CD4-positive, alpha-beta T cell treated with Interleukin-4 for 1 hour (primary cell): ENCODE results near the gene IL1RAPL1.

ENCODE experiments used
- DNase-seq, 2 donors: peaks; one replicate each; pipeline ENCODE4 v3.0.0-alpha.2; 2020 to 2022

Gene IL1RAPL1

DNA sequence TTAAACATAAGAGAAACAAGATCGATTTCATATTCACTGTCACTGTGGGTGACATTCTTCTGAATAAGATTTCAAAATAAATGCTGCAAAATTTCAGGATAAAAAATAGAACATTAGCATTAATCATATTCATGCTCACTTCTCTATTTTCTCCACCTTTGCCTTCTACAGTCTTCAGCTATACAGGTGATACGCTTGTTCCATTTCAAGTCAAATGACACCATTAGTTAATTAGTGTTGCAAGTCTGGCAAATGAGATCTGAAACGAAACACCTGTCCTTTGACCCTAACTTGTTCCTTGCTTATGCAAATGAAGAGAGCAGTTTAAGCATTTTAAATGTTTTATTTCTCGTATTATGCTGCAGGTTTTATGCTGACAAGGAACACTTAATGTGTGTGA is 960.6 kb downstream of the IL1RAPL1 start:
- DNase-seq = no peak

DNA sequence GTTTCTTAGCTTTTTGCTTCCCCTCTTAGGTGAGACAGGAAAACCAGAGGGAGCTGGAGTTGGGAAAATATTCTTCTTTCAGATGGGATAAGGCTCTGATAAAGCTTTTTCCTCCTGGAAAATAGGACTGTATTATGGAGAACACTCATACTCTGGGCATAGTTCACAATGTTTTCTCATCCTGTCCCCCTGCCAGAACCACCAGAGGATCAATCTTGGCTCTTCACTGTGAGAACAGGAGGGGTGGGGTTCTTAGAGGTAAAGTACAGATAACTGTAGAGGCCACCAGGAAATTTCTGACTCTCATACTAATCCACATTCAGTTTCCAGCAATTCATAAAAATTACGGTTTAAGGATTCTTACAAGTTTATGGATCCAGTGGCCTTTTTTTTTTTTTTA is 966.3 kb downstream of the IL1RAPL1 start:
- DNase-seq = no peak

DNA sequence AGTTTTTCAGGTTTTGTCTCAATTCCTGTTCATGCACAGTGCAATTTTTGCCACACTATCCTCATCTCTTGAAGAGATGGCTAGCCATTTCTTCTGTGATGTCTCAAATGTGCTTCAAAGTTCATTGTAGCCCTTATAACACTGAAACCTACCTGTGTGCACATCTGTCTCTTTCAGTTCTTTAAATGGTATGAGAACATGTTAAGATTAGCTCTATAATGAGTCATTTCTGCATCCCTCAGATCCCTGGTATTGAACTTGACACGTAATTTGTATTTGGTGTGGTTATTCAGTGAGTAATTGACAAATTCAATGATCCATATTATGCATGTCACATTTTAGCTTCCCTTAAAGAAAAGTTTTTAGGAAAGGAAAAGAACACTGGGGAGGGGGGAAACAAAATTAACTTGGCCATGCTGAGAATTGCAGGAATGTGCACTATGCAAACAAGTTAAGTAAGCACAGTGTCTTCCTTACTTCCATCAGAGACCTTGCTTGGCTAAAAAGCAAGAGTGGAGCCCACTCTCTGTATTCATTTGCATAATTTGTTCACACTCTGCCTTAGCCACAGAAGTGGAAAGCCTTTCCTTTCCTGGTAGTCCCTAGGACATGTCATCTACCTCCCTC is 968.3 kb downstream of the IL1RAPL1 start:
- DNase-seq = no peak

DNA sequence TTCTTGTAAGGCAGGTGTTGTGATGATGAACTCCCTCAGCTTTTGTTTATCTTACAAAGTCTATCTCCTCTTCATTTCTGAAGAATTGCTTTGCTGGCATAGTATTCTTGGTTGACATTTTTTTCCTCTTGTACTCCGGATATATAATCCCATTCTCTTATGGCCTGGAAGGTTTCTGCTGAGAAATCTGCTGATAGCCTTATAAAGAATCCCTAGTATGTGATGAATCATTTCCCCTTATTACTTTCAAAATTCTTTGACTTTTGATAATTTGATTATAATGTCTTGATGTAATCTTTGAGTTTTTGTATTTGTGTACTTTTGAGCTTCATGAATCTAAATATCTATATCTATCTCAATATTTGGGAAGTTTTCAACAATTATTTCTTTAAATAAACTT is 972.8 kb downstream of the IL1RAPL1 start:
- no peak for DNase-seq

DNA sequence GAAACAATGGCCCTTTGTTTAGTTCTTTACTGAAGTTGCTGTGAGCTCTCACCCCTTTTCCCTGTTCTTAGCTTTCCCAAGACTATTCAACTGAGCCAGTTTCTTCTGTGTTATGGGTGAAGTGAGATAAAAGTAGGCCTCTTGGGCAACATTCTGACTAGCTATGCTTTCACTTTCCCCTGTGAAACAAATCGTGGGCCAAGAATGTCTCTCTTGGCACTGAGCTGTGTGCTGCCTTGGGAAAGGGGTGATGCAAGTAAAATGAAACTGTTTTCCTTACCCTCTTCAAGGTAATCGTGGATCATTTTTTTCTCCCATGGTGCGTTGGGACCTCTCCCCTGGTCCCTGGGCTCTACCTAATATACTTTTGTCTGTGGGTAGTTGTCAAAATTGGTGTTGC is 974.2 kb downstream of the IL1RAPL1 start:
- no peak for DNase-seq

DNA sequence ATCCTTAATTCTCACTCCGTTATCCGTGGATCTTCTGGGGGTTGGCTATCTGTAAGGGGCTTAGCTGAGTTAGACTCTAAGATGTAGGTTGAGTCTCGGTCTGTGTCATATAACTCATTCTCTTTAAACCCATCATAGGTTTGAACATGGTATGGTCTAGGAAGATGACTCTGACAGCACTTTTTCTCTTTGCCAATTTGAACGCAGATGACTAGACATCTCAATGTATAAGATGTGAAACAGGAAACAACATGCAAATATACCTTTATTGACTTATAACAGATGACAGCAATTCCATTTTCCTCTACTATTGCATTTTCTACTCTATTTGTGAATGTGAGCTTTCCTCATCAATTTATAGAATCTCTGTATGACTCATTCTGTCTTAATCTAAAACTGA is 993.3 kb downstream of the IL1RAPL1 start:
- DNase-seq = no peak

DNA sequence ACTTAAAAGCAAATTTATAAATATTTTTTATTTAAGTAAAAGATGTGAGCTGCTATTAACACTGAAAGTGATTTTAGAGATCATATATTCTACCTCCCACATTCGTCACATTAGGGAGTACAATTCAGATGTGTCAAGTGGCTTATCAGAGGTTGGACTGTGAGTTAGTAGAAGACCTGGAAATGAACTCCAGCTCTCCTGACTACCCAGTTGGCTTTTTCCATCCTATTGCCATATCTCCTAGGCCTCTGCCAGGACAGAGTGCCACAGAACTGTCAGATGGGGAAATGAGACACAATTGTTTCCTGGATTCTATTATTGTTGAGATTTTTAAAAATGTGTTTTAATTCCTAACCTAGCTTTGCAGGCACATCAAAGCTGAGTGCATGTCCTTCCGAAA is 994.0 kb downstream of the IL1RAPL1 start:
- DNase-seq = no peak

DNA sequence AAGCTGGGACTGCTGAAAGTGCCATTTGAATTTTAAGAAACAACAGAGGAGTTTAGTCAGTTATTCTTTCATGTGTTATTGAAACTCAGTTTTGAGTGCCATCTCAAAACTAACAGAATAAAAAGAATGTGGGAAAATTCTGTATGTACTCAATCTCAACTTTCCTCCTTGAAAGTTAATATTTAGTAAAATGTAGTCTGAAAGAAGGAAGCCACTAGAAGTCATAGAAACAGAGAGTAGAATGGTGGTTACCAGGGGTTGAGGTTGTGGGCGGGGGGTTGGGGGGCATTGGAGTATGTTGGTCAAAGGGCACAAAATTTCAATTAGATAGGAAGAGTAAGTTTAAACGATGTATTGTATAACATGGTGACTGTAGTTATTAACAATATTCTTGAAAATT is 999.9 kb downstream of the IL1RAPL1 start:
- DNase-seq = no peak

DNA sequence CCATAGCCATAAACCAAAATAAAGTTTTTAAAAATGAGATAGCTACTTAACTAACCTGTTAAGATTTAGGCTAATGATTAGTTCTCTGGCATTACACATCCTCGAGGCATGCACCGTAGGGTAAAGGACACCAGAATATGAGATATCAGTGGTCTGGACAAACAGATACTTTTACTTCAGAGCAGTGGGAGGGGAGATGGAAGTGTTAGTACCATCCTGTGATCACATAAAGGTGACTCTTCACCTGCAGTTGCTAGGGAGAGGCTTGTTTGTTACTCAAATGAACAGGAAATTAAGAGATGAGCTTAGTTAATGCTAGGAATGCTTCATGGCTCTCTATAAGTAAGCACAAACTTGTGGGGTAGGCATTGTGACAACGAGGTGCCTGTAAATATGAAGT is 1003.7 kb downstream of the IL1RAPL1 start:
- DNase-seq = no peak

DNA sequence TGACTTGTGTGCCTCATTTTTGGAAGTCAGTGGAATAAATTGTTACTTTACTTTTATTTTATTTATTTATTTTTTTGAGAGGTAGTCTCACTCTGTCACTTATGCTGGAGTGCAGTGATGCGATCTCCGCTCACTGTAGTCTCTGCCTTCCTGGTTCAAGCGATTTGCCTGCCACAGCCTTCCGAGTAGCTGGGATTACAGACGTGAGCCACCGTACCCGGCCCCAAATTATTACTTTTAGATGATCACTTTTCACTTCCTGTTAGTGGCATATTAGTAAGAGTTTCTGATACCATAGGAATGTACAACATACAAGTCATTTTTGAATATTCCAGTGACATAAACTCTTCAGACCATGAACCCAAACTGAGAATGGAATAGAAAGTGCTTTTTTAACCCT is 1017.1 kb downstream of the IL1RAPL1 start:
- DNase-seq = no peak

DNA sequence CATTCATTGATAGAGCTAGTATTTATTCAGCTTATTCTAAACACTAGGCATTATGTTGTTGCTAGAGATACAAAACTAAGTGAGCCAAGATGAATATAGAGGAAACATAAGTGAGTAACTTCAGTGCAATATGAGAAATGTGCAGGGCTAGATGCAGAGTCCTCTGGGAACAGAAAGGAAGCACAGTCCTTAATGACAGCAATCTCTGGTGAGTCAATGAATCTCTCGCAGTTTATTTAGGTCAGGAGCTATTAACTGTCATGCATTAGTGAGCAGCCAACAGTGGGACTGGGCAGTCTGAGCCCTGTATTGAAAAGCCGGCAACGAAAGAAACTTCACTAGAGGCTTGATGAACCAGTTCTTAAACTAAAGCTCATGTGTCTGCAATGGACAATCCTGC is 1030.0 kb downstream of the IL1RAPL1 start:
- no peak for DNase-seq

DNA sequence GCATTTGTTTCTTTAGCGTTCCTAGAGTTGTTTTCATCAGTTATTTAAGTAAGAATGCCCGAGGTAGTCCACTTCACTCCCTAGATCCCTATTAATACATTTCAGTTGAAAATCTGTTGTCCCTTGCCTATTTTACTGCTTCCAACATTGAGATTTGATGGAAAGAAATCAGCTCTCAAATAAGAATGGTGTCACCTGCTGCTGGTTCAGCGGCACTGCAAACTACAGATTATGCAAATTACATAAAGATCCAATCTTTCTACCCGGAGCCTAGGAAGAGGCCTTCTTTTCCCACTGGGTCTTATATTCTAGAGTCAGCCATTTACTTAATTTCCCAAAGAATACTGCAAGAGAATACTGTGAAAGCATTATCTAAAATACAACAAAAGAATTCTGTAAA is 1030.5 kb downstream of the IL1RAPL1 start:
- DNase-seq = no peak

DNA sequence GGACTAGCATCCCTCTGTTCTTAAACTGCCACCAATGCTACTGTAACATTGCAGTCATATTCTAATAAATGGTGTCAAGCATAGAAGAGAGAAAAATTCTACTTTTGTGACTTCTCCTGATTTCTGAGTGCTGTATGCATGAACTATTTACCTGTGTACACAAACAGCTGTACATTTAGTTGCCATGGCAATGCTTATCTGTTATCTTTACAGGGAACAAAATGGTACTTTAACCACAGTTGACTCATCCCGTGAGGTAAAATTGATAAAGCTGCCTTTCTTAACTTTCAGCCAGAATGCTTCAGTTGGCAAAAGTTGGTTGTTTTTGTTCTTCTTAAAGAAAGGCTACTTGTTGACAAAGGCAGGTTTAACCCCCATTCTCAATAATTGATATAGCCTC is 1040.6 kb downstream of the IL1RAPL1 start:
- DNase-seq = no peak

DNA sequence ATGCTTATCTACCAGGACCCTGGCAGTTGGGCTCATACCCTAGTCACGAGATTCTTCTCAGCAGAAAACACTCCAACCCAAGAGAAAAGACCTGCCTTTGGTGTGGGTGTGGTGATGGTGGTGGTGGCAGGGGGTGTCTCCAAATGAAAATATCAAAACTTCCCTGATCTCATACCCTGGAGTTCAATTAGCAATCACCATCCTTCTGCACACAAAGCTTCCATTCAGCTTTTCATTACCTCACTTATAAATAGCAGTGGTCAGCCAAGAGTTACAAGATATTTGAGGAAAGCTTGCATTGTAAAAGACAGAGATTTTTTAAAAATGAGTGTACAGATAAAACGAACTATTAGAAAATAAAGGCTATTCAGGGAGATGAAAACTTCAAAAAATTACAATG is 1047.3 kb downstream of the IL1RAPL1 start:
- no peak for DNase-seq

DNA sequence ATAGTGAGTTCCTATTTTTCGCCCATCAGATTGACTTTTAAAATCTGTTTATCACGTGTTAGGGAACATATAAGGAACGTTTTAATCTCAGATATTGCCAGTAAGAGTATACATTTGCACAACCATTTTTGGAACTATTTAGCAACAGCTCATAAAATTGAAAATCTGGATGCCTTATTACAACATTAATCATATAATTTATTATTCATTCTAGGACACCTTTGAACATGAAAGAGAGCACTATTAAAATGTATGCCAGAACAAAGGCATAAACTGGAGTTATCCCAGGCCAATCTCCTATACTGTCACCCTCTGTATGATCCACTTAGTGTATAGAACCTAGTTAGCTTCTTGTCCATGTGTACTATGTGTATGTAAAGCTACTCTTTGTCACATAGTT is 1049.1 kb downstream of the IL1RAPL1 start:
- DNase-seq = no peak

DNA sequence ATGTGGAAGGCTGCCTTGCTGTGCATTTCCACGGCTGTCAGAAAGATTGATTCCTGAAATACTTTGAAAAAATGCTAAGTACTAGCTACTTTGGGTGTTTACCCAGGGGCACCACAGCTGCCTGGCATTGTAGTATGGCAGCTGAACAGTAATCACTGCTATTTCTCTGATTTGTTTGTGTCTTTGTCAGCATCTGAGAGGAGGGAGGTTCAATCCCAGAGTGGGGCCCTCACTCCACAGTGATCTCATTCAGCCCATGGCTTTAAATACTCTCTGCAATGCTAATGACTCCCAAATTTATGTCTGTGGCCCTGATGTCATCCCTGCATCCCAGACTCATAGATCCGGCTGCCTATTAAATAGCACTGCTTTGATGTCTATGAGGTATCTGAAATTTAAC is 1052.9 kb downstream of the IL1RAPL1 start:
- no peak for DNase-seq

DNA sequence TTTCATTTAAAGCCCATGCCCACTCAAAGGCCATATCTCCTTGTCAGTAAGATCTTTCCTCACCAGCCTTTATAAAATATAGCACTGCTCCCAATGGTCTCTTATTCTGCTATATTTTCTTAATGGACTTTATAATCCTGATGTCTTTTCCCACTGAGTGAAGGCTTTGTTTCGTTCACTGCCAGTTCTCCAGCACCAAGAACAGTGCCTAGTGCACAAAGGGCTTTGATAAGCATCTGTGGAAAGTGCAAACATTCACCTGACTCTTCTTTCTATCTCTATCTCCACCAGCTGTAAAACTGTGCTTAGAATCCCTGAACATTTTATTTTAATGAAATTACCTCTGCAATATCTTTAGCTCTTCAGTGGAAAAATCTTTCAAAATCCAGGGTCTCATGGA is 1054.2 kb downstream of the IL1RAPL1 start:
- no peak for DNase-seq

DNA sequence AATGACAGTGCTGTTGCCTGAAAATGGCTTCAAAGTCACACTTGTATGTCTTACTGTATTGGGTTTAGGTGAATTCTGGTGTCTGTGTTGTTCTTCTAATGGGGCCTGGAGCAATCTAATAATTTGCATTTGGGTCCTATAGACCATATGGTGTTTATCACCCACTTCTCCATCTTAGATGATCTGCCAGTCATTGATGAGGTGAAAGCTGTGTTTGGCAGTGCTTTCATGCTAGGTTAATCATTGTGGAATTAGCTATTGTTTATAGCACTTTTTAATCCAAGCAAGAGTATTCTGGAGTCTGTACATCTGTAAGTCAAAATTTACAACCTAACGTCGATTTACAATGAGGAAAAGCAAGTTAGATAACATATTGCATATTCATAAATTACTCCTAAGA is 1055.9 kb downstream of the IL1RAPL1 start:
- no peak for DNase-seq

DNA sequence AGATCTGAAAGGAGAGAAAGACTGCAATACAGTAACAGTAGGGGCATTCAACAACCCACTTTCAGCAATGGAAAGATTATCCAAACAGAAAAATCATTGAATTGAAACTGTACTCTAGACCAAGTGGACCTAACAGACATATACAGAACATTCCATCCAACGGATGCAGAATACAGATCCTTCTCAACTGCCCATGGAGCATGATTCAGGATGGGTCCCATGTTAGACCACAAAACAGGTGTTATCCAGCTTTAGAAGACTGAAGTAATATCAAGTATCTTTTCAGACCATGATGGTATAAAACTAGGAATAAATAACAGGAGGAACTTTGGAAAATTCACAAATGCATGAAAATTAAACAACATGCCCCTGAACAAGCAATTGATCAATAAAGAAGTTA is 1060.9 kb downstream of the IL1RAPL1 start:
- no peak for DNase-seq

DNA sequence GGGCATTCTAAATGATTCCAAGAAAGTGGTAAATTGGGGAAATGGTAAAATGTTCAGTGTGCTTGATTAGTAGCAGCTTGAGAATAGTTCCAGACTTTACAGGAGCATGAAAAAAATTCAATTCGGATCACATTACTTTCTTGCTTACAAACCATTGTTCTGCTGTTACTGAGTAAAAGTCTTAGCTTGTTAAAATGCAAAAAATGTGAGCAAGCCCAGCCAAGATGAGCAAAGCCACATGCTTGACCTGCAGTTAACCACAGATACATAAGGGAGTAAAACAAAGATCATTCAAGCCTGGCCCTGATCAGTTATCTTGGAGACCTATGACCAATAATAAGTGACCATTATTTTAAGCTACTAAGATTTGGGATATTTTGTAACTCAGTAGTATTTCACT is 1065.2 kb downstream of the IL1RAPL1 start:
- DNase-seq = no peak

DNA sequence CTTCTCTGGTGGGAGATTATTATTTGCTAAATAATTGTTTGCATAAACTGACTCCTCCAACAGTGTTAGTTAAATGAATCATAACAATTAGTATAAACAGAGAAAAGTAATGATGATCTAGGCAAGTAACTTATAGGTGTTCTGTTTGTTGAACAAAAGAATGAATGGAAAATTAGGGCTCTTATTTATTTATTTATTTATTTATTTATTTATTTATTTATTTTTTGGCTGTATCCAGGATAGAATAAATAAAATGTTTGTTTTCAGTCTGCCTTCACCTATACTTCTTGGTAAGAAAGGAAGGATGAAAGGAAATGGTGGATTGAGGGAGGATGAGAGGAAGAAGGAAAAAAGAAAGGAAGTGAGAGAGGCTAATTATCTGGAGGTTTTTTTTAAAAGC is 1066.5 kb downstream of the IL1RAPL1 start:
- DNase-seq = no peak

DNA sequence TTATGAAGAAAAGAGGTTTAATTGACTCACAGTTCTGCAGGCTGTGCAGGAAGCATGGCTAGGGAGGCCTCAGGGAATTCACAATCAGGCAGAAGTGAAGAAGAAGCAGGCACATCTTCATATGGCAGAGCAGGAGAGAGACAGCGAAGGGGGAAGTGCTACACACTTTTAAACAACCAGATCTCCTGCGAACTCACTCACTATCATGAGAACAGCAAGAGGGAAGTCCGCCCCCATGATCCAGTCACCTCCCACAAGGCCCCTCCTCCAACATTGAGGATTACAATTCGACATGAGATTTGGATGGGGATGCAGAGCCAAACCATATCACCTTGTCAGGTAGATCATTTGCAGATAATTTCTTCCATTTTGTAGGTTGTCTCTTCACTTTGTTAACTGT is 1072.7 kb downstream of the IL1RAPL1 start:
- no peak for DNase-seq

DNA sequence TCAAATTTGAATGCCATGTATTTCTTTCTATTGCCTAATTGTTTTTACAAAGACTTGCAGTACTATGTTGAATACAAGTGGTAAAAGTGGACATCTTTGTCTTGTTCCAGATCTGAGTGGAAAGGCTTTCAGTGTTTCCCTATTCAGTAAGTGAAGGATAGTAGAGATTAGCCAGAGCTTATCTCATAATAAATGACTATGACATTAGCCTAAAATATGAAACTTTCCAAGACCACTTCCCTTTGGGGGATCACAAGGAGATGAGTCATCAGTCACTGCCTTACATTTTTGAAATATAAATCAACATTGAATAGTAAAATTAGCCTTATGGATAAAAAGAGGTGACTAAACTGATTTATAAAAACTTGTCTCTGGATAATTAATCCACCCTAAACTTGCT is 1074.0 kb downstream of the IL1RAPL1 start:
- no peak for DNase-seq

DNA sequence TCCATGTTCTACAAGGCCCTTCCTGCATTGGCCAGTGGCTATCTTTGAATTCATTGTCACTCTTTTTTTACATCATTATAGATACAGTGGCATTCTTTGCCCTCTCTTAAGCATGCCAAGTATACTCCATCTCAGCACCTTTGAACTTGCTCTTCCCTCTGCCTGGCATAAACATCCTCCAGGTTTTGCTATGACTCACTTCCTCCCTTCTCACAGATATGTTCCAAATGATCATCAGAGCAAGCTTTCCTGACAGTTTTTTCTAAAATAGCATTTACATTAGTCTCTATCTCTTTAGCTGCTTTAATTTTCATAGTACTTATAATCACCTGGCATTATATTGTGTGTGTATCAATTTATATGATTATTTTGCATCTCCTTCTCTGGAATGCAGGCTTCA is 1074.9 kb downstream of the IL1RAPL1 start:
- DNase-seq = no peak

DNA sequence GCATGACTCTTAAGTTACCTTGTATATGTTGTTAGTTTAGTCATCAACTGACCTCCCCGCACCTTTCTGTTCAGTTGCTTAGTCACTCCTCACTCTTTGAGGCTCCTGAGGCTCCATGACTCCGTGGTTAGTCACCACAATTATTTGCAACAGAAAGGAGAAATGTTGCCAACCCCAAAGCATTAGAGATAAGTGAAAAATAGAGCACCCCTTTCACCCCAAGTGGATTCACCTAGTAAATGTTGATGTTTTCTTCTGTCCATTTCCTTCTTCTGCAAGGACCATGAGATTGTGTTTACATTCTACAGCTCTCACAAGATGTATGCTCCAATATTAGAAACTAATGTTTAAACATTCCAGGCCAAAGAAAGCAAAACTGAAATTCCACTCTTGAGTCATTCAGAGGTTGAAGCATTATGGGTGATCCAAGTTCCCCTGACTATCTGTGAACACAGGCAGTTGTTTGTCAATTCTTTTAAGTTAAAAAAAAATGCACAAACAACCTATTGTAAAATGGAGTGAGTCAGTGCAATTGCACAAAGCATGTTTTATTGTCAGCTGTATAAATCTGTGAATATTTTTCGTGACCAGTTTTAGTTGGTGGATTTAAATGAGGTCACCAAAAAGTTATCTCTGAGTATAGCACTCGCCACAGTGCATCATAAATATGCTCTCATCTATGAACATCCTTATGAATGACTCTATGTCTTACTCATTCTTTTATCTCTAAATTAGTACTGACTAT is 1075.7 kb downstream of the IL1RAPL1 start:
- DNase-seq = no peak
